NCI-H524 treated with DMSO at 0.1 percent for 48 hours (cell line): ENCODE measurements around the gene SNRPD3.
"Not testable (repeated sequence)": the region's sequence is repeated elsewhere in the genome, so short reads cannot be mapped to it uniquely, and the experiment has no call there.

ENCODE experiments used
- DNase-seq: peaks from one replicate; lab custom pipeline; 2025; lab: John Stamatoyannopoulos, UW

Gene SNRPD3

DNA sequence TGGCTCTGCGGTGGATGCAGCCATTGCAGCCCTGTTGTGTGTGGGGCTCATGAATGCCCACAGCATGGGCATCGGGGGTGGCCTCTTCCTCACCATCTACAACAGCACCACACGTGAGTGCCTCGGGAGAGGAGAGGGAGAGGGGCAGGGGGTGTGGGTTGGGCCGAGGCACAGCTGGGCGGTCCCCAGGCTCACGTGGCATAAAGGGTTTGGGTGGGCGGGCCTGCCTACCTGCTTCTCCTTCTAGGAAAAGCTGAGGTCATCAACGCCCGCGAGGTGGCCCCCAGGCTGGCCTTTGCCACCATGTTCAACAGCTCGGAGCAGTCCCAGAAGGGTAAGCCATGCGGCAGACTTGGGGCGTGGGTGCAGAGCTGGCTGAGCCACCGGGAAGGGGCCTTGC lies 59.0 kb downstream of the SNRPD3 start:
- DNase-seq: not testable (repeated sequence)

GRCh38 chr22:24621244-24621643 lies 65.4 kb downstream of the SNRPD3 start:
- not testable (repeated sequence) for DNase-seq

GRCh38 chr22:24622596-24622995 lies 66.8 kb downstream of the SNRPD3 start:
- not testable (repeated sequence) for DNase-seq
